GM12892 (cell line): Measurements from ENCODE around the gene PRKACB.

Experiments used
- POLR2AphosphoS5 ChIP-seq: IDR thresholded peaks from 2 replicates; pipeline ENCODE4 v1.6.1; 2011; ENCODE audit warnings: low read depth, low read length, control low read depth
- TAF1 ChIP-seq: IDR thresholded peaks from 2 replicates; pipeline ENCODE4 v1.6.1; 2011; ENCODE audit warnings: low read depth, mild to moderate bottlenecking, control low read depth, low read length, borderline replicate concordance

- TF ChIP-seq POLR2AphosphoS5 (no peak), TAF1 (no peak)
Measured at GRCh38 chr1:84217239-84217638, 73.2 kb downstream of the PRKACB start.
